GM18511 (cell line): ENCODE results near the gene DHRS2.

Experiments used
- ATAC-seq: cut with Tn5 transposase; IDR thresholded peaks from one replicate; pipeline ENCODE4 v1.9.1; 2021; ENCODE audit warnings: mild to moderate bottlenecking, moderate library complexity; ENCODE audit not compliant: unreplicated experiment

The DHRS2 gene

DNA sequence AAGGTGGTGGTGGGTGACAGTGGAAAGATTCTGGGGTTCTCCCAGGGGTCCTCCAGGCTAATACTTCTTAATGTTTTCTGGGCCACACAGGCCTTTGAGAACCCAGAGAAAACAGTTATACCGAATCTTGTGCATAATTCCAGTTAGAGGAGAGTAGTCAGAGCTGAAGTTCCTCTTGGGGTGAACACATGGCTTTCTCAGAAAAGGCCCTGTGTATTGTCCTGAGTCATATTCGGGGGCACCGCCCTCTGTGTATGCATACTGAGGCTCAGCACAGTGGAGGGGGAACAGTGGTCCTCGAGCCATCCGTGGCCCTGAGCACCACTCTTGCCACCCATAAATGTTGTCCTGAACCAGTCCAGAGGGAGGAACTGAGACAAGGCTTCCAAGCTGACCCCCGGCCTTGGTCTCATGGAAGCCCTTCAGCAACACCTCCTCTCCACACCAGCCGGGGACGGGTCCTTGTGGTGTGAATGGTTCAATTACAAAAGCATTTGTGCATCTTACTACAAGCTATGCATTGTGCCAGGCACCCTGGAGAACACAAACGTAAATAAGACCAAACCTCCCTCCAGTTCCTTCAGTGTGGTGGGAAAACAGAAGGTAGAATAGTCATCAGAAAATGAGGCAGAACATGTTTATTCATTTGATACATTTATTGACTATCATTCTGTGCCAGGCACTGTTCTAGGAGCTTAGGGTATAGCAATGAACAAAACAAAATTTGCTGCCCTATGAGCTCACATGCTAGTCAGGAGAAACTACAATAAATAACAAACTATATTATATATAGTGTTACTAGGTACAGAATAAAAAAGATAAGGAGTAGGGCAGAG is 9.9 kb downstream of the DHRS2 start:
- ATAC-seq, result no peak

DNA sequence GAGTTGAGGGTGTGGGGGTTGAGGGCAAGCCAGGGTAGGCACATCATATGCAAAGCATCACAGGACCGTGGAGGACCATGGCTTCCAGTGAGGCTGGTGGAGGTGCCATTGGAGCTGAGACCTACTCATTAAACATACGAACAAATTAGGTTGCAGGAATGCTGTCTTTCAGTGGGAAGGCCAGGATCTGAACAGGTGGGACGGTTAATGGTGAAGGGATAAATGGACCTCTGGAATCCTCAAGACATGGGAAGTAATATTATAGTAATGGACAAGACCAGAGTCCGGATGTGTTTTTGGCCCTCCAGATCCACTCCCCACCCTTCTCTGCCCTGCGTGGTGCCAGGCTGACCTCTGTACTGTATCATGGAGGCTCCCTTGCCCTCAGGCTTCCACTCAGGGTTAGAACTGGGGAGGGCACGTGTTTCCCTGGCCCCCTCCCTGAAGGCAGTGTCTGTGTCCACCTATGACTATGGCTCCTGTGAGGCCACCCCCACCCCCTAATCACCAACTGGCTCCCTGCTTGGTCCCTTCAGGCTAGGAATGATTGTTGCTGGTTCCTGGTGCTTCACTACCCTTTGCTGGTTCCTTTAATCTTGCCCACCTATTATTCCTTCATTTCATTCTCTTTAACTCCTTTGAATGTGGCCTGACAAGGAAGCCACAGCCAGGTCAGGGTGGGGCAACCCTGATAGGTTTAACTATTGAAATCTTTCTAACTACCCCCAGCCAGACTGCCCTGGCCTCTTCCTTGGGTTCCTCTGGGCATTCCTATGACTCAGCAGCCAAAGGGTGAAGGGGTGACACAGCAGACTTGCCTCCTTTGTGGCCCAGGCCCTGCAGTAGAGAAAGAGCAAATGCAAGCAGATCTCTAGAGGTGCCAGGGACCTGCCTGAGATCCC is 10.7 kb downstream of the DHRS2 start:
- no peak for ATAC-seq

DNA sequence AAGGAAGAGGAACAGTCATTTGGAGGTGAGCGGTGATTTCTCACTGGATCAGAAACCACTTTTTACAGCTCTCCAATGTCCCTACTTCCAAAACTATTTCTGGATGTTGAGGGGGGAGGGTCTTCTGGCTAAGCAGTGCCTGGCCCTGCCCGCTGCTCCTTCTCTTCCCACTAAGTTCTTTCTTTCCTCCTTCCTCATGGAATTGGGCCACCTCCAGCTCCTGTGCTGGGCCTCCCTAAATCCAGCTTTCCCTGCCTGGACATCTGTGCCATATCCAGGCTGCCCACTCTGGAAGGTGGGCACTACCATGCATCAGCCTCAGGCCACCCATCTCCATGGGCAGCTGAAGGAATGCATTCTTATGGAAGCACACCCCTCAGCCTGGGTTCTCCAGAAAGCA is 11.5 kb downstream of the DHRS2 start:
- no peak for ATAC-seq

DNA sequence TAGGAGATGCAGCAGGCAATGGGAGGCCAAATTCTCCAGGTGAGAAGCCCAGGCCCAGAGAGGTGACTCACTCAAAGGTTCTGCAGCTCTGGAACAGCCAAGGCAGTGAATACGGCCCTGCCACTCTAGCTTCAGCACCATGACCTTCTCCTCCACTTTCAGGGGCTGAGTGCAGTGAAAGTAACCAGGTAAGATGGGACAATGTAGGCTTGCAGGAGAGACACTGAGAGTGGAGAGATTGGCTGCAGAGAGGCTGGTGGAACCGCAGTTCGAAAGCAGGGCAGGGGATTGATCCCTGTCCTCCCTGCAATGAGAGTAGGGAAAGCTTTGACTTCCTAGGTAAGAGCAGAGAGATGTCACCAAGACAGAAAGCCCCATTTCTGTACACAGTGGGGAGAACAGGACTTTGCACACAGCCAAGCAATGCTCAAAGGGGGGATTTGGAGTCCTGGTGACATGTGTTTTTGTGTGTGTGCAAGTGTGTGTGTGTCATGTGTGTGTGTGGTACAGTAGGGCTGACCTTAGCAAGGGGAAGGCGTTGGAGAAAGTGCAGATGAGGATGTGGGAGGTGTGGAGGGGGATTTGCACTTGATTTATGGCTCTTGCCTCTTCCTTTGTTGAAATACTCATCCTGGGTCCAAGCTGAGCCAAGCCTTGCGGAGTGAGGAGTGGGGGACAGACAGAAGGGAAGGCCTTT is 12.7 kb downstream of the DHRS2 start:
- ATAC-seq, result no peak

DNA sequence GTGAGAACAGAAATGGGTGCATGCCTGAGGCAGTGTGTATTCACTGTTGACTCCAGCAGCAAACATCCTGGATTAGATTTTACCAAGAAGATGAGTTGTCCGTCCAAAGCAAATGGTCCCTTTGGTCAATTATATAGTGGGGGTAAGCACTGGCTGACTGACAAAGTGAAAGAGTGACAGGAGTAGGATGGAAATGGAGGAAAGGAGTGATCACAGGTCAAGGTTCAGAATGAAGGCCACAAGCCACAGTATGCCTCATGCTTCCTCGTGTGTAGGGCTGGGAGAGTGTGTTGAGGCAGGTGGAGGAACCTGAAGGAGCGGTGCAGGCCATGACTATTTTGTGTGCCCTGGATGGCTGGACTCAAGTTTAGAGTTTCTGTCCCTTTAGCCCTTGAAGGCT is 14.3 kb downstream of the DHRS2 start:
- ATAC-seq, result no peak

DNA sequence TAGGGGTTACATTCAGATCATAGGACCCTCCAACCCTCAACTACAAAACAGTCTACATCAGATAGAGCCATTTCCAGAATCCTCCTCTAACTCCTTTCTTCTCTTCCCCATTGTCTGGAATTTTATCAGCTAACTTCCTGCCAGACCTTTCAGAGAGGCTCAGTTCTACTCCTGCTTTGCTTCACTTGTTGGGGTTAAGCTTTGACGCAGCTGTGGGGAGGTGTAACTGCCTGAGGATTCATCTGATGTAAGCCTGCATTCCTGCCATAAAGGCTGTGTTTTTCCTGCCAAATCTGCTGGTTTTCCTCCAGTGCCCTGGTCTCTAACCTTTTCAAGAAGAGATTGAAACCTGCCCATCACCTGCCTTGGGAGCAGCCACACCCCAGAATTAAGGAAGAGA is 16.9 kb downstream of the DHRS2 start:
- no peak for ATAC-seq

DNA sequence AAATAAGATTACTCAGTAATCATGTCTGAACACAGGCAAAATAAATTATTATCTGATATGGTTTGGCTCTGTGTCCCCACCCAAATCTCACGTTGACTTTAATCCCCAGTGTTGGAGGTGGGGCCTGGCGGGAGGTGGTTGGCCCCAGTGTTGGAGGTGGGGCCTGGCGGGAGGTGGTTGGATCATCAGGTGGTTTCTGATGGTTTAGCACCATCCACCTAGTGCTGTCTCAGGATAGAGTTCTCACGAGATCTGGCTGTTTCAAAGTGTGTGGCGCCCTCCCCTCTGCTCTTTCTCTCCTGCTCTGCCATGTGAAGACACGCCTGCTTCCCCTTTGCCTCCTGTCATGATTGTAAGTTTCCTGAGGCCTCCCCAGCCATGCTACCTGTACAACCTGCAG is 18.1 kb downstream of the DHRS2 start:
- ATAC-seq, result no peak

DNA sequence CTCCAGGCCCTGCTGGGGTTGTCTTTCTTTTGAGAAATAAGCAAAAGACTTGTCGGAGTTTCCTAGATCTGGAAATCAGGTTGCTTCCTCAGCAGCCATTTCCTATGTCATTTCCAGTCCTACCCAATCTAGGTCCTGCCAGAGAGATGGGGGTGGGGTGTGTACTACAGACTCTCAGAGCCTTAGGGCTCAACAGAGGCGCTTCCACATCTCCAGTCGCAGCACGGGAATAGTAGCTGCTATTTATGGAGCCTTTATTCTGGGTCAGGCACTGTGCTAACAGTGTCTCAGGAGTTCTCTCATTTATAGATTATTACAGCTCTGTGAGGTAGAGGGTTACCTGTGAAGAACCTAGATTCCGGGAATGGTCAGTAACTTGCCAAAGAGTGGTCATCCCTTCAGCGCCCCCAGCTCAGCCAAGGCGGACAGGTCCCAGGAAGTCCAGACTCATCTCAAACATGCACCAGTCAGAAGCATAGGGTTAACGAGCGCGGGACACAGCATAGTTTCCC is 21.9 kb downstream of the DHRS2 start:
- ATAC-seq, result no peak

DNA sequence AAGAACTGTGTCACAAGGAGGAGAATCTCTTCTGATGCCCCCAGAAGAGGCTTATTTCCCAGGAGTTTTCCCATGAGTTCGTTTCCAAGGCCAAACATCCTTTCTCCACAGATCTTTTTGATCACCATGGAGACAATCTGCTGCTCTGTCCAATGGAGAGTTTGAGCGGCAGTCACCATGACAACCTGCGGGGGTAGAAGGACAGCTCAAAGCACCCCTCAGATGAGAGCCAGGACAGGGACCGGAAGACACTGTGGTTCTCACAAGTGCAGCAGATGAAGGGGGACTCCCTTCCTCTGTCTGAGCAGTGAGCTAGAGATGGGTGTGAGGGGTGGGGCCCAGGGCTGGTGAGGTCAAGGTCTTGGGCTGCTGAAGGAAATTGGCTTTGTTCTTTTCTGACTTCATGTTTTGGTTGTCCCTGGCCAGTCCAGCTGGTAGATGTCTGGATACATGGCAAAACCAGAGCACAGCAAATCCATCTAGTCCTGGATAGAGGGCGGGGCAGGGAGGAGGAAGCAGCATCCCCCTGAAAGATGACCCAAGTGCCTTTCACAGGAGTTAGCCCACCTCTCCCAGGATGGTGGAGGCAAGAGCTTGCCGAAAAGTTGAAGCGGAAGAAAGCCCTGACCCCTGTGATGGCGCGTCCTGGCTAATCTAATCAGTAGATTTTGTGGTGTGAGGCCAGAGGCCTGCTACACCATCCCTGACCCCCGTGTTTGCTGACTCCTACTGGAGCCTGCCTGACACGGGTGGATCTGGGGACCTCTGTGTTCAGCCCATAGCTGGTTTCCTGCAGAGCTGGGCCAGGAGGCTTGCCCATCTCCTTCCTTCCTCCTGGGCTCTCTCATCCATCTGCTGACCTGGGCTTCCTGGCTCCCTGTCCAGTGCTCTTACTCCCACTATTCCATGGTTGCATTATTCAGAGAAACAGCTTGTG is 24.4 kb downstream of the DHRS2 start:
- no peak for ATAC-seq

DNA sequence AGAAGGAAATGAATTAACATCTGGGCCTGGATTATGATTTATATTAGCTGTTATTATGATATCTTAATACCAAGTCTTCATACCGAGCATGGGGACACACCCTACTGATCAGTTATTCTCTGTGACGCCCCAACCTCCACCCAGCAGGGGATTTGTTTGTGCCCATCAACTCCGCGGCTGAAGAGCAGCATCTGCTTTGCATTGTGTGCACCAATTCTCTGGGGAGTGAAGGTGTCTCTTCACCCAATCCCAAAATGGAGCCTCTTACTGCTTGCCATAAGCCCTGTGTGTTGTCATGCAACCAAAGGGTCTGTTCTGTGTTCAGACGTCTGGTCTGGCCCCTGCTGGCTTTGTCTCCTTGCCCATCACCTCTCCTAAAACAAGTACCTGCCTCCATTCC is 25.4 kb downstream of the DHRS2 start:
- no peak for ATAC-seq

DNA sequence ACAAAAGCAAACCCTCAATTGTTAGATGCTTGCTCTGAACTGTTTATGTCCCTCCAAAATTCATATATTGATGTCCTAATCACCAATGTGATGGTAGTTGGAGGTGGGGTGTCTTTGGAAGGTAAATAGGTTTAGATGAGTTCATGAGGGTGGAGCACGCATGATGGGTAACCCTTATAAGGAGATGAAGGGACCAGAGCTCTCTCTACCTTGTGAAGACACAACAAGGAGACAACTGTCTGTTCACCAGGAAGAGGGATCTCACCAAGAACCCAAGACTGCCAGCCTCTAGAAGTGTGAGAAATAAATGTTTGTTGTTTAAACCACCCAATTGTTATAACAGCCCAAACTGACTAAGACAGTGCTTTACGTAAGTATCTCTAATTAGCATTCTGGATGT is 27.0 kb downstream of the DHRS2 start:
- no peak for ATAC-seq

DNA sequence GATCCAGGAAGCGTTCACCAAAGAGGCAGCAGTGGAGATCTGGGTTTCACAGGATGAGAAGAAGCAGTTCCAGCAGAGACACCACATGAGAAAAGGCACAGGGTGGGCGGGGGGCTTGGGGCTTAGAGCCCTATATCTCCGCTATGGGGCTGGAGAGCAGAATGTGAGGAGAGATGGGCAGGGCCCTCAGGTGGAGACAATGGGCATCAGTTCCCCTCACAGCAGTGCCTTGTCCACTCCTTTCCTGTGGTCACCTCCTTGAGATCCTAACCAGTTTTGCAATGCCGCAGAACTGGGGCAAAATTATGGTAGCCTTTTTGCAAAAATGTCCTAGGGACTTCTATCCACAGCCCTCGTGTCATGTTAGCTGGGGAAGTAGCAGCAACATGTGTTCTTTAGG is 27.5 kb downstream of the DHRS2 start:
- no peak for ATAC-seq

DNA sequence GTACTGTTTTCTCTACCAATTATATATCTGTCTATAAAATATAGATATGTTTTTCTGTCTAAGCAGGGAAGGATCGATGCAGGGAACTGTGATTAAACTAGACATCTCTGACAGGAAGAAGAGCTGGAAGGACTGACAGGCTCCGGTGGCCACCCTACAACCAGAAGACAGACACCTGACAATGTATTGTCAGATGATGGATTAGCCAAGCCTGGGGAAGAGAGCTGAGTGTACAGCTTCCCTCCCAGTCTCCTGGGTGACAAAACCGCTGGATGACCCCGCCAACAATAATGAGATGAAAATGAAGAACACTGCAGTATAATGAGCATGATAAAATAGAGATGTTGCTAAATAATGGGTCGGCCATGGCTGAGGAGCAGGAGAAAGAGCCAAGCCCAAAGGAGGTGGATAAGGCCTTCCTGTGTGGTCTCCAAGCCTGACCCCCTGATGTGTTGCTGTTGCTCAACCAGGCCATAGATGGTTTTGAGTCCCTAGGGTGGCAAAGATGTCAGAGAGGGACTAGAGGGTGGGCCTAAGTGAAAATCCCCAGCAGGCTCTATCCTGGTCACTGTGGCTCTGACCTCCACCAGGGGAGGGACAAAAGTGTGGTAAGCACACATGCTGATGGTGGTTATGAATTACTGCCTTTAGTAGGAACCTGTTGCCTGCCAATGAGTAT is 28.2 kb downstream of the DHRS2 start:
- no peak for ATAC-seq

DNA sequence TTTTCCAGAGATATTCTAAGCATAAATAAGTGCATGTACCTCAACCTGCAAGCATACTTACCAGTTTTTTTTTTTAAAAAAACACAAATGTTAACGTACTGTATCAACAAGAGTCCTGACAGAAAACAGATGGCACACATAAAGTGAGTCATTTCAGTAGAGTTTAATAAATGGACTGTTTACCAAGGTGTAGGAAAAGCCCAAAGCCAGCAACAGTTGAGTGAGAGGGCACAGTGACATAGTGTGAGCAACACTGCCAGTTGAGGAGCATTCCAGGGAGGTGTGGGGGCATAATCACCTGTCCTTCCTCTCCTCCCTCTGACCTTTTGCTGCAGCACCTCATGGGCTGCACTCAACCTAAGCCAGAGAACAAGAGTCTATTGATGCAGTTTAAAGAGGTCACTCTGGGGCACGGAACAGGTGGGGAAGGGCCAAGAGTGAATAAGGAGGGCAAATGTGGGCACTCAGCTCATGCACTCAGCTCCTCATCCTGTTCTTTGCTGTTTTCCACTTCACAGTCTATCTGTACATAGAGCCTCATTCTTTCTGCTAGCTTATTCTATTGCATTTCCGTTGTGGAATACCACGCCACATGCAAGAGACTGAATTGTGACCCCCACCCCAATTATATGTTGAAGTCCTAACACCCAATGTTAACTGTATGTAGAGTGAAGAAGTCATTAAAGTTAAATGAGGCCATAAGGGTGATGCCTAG is 29.3 kb downstream of the DHRS2 start:
- no peak for ATAC-seq

DNA sequence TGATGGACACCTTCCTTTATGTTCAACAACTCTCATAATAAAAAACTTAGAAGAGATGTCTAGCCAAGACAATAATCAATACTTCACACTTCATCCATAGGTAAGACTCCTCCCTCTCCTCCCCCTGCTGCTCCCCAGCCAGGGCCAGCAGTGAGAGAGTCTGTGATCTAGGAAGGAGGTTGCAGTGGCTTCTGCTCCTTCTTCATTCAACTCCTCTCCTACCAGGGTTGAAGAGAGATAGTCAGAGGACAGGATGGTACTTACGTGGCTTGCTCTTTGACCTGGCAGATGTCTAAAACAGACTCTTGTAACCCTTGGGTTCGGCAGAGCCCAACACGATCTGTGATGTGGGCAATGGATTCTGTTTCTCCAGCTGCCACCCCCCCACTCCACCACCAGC is 31.0 kb downstream of the DHRS2 start:
- no peak for ATAC-seq

DNA sequence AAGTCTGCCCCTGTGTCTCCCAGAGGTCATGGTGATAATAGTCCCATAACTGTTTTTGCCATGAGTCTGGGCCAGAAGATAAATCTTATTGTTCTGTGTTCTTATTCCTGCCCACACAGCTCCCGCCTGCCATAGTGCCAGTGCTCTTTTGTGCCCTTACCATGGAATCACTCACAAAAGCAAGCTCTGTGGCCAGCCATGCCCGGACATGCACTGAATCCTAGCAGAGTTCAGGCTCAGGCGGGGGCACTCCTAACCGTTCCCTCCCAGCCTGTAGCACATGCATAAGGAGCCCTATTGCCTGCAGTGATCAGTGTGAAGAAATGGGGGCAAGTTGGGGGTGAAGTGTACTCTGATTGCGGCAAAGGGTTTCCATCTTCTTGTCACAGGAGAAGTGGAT is 33.3 kb downstream of the DHRS2 start:
- no peak for ATAC-seq

DNA sequence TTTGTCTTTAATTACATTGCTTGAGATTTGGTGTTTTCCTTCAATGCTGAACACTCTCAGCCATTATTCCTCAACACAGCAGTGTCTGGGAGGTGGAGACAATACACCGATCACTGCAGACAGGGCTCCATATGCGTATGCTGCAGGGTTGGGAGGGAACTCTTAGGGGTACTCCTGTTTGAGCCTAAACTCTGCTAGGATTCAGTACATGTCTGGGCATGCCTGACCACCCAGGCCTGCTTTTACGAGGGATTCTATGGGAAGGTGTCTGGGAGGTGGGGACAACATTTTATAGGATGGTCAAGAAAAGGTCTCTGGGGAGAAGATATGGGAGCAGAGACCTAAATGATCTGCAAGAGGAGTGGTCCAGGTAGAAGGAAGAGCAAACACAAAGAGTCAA is 34.3 kb downstream of the DHRS2 start:
- ATAC-seq, result no peak

DNA sequence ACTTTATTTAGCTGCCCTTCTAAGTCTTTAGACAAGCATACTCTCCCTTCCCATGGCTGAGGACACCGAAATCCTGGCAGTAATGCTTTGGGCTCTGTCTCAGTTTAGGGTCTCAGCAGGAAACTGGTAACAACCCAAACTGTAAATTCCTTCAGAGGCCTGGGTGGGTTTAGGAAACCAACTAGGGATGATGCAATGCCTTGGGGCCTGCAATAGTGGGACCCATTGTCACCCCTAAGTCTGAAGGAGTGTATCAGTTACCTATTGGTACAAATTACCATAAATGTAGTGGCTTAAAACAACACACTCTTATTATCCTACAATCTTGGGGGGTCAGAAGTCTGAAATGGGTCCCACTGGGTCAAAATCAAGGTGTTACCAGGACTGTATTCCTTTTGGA is 36.0 kb downstream of the DHRS2 start:
- ATAC-seq, result no peak

DNA sequence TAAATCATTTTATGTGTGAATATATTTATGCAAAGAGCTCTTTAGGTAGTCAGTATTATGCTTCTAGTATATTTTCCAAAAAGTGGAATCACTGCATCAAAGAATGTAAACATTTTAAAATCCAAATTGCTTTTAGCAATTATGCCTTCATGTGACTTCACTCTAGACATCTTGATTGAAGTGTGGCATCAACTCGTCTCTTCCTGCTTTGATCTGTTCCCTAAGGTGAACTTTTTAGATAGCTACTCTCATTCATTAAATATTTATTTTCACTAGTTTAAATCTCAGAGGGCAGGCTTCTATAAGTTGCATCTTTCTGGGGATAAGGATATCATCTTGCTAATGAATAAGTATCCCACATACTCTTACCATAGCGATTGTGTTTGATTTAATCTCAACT is 39.2 kb downstream of the DHRS2 start:
- no peak for ATAC-seq
